SK-N-SH treated with all-trans-retinoic acid at 6 μM for 48 hours (cell line): ENCODE results near the gene ZNF689.

ENCODE experiments used
- ATAC-seq: fragments of 200-7000 bp; cut with Tn5 transposase; 3 replicates; pipeline ENCODE4 v1.9.1; 2020; ENCODE audit warnings: mild to moderate bottlenecking, moderate library complexity
- ARNTL ChIP-seq: fragments of 450-650 bp; formaldehyde crosslinking; IDR thresholded peaks from 2 replicates; pipeline ENCODE4 v1.5.0; 2020; ENCODE audit warnings: low read depth, mild to moderate bottlenecking, moderate library complexity, borderline replicate concordance
- BACH2 ChIP-seq: fragments of 250-450 bp; sonication (Bioruptor Pico); IDR thresholded peaks from 2 replicates; pipeline ENCODE4 v1.9.0; 2021; ENCODE audit warnings: mild to moderate bottlenecking, borderline replicate concordance
- CSDC2 ChIP-seq: fragments of 250-450 bp; sonication (Bioruptor Pico); IDR thresholded peaks from 2 replicates; pipeline ENCODE4 v1.5.0; 2020; ENCODE audit warnings: mild to moderate bottlenecking, moderate library complexity
- ESRRG ChIP-seq: fragments of 250-450 bp; sonication (Bioruptor Pico); IDR thresholded peaks from 2 replicates; pipeline ENCODE4 v1.6.1; 2021; ENCODE audit warnings: mild to moderate bottlenecking
- GLIS3 ChIP-seq: fragments of 250-450 bp; sonication (Bioruptor Pico); IDR thresholded peaks from 2 replicates; pipeline ENCODE4 v1.5.0; 2020; ENCODE audit warnings: mild to moderate bottlenecking, moderate library complexity
- OSR1 ChIP-seq: fragments of 250-450 bp; sonication (Bioruptor Pico); IDR thresholded peaks from 2 replicates; pipeline ENCODE4 v1.8.0; 2022; ENCODE audit warnings: moderate library complexity, mild to moderate bottlenecking, inconsistent platforms
- PPARA ChIP-seq: fragments of 250-450 bp; sonication (Bioruptor Pico); IDR thresholded peaks from 2 replicates; pipeline ENCODE4 v1.5.0; 2020; ENCODE audit warnings: mild to moderate bottlenecking, borderline replicate concordance
- RARB ChIP-seq: fragments of 250-450 bp; sonication (Bioruptor Pico); IDR thresholded peaks from 2 replicates; pipeline ENCODE4 v1.8.0; 2021; ENCODE audit warnings: mild to moderate bottlenecking, moderate library complexity
- SNAI2 ChIP-seq: fragments of 250-450 bp; sonication (Bioruptor Pico); IDR thresholded peaks from 2 replicates; pipeline ENCODE4 v1.5.0; 2020; ENCODE audit warnings: mild to moderate bottlenecking, moderate library complexity
- TCF4 ChIP-seq: fragments of 250-450 bp; sonication (Bioruptor Pico); IDR thresholded peaks from 2 replicates; pipeline ENCODE4 v1.8.0; 2021; ENCODE audit warnings: mild to moderate bottlenecking, moderate library complexity, borderline replicate concordance
- TOX ChIP-seq: fragments of 250-450 bp; sonication (Bioruptor Pico); IDR thresholded peaks from 2 replicates; pipeline ENCODE4 v1.8.0; 2021; ENCODE audit warnings: mild to moderate bottlenecking, moderate library complexity, borderline replicate concordance
- TSHZ2 ChIP-seq: fragments of 250-450 bp; sonication (Bioruptor Pico); IDR thresholded peaks from 2 replicates; pipeline ENCODE4 v1.5.0; 2020; ENCODE audit warnings: mild to moderate bottlenecking, moderate library complexity
- ZC3H10 ChIP-seq: fragments of 250-450 bp; sonication (Bioruptor Pico); IDR thresholded peaks from 2 replicates; pipeline ENCODE4 v1.5.1; 2021; ENCODE audit warnings: mild to moderate bottlenecking, moderate library complexity
- ZFP3 ChIP-seq: fragments of 250-450 bp; sonication (Bioruptor Pico); IDR thresholded peaks from 2 replicates; pipeline ENCODE4 v1.5.0; 2020; ENCODE audit warnings: mild to moderate bottlenecking, moderate library complexity
- ZFP30 ChIP-seq: fragments of 450-650 bp; formaldehyde crosslinking; IDR thresholded peaks from 2 replicates; pipeline ENCODE4 v1.5.0; 2022; ENCODE audit warnings: mild to moderate bottlenecking, moderate library complexity
- ZNF565 ChIP-seq: fragments of 450-650 bp; formaldehyde crosslinking; conservative IDR thresholded peaks from 2 replicates; pipeline ENCODE4 v1.5.0; 2020; ENCODE audit warnings: low read depth, mild to moderate bottlenecking, moderate library complexity
- ZNF70 ChIP-seq: fragments of 450-650 bp; formaldehyde crosslinking; IDR thresholded peaks from 2 replicates; pipeline ENCODE4 v1.5.0; 2020; ENCODE audit warnings: mild to moderate bottlenecking, moderate library complexity
- ZNF8 ChIP-seq: fragments of 450-650 bp; formaldehyde crosslinking; IDR thresholded peaks from 2 replicates; pipeline ENCODE4 v1.5.0; 2020; ENCODE audit warnings: mild to moderate bottlenecking, moderate library complexity
- TF ChIP-seq, protein P1 (sequence below): fragments of 250-450 bp; sonication (Bioruptor Pico); IDR thresholded peaks from 2 replicates; pipeline ENCODE4 v1.5.1; 2021; ENCODE audit warnings: mild to moderate bottlenecking, moderate library complexity
- TF ChIP-seq, protein P2 (sequence below): fragments of 250-450 bp; sonication (Bioruptor Pico); IDR thresholded peaks from 2 replicates; pipeline ENCODE4 v1.5.1; 2020; ENCODE audit warnings: low read depth, mild to moderate bottlenecking, moderate library complexity
- TF ChIP-seq, protein P3 (sequence below): fragments of 250-450 bp; sonication (Bioruptor Pico); IDR thresholded peaks from 2 replicates; pipeline ENCODE4 v1.8.0; 2020; ENCODE audit warnings: mild to moderate bottlenecking, moderate library complexity, borderline replicate concordance
- TF ChIP-seq, protein P4 (sequence below): fragments of 250-450 bp; sonication (Bioruptor Pico); IDR thresholded peaks from 2 replicates; pipeline ENCODE4 v1.8.0; 2021; ENCODE audit warnings: low read depth, mild to moderate bottlenecking, moderate library complexity, borderline replicate concordance

ZNF689 gene

GRCh38 chr16:30615358-30616091 lies 5.3 kb upstream of the ZNF689 start:
- no peak for TF ChIP-seq OSR1
- TF ChIP-seq, protein P1, sequence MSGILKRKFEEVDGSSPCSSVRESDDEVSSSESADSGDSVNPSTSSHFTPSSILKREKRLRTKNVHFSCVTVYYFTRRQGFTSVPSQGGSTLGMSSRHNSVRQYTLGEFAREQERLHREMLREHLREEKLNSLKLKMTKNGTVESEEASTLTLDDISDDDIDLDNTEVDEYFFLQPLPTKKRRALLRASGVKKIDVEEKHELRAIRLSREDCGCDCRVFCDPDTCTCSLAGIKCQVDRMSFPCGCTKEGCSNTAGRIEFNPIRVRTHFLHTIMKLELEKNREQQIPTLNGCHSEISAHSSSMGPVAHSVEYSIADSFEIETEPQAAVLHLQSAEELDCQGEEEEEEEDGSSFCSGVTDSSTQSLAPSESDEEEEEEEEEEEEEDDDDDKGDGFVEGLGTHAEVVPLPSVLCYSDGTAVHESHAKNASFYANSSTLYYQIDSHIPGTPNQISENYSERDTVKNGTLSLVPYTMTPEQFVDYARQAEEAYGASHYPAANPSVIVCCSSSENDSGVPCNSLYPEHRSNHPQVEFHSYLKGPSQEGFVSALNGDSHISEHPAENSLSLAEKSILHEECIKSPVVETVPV (CRISPR knock-in tag), result no peak
- no peak for TF ChIP-seq ESRRG
- TF ChIP-seq CSDC2, result no peak
- no peak for TF ChIP-seq ARNTL (CRISPR knock-in tag)
- TF ChIP-seq TOX (CRISPR knock-in tag), result no peak
- TF ChIP-seq, protein P2, sequence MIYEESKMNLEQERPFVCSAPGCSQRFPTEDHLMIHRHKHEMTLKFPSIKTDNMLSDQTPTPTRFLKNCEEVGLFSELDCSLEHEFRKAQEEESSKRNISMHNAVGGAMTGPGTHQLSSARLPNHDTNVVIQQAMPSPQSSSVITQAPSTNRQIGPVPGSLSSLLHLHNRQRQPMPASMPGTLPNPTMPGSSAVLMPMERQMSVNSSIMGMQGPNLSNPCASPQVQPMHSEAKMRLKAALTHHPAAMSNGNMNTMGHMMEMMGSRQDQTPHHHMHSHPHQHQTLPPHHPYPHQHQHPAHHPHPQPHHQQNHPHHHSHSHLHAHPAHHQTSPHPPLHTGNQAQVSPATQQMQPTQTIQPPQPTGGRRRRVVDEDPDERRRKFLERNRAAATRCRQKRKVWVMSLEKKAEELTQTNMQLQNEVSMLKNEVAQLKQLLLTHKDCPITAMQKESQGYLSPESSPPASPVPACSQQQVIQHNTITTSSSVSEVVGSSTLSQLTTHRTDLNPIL (CRISPR knock-in tag), result no peak
- no peak for TF ChIP-seq ZNF8 (CRISPR knock-in tag)
- no peak for TF ChIP-seq PPARA (CRISPR knock-in tag)
- TF ChIP-seq ZNF70, result no peak
- no peak for TF ChIP-seq GLIS3 (CRISPR knock-in tag)
- TF ChIP-seq, protein P3, sequence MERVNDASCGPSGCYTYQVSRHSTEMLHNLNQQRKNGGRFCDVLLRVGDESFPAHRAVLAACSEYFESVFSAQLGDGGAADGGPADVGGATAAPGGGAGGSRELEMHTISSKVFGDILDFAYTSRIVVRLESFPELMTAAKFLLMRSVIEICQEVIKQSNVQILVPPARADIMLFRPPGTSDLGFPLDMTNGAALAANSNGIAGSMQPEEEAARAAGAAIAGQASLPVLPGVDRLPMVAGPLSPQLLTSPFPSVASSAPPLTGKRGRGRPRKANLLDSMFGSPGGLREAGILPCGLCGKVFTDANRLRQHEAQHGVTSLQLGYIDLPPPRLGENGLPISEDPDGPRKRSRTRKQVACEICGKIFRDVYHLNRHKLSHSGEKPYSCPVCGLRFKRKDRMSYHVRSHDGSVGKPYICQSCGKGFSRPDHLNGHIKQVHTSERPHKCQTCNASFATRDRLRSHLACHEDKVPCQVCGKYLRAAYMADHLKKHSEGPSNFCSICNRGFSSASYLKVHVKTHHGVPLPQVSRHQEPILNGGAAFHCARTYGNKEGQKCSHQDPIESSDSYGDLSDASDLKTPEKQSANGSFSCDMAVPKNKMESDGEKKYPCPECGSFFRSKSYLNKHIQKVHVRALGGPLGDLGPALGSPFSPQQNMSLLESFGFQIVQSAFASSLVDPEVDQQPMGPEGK, result no peak
- TF ChIP-seq BACH2, result no peak
- TF ChIP-seq TCF4 (CRISPR knock-in tag), result no peak
- no peak for TF ChIP-seq SNAI2 (CRISPR knock-in tag)
- no peak for TF ChIP-seq RARB (CRISPR knock-in tag)
- TF ChIP-seq ZC3H10, result no peak
- peak; percentile 77 for ATAC-seq

GRCh38 chr16:30609002-30609925 lies 925 bp downstream of the ZNF689 start:
- ATAC-seq, result peak; percentile 75
- no peak for TF ChIP-seq ZNF565 (CRISPR knock-in tag)
- TF ChIP-seq CSDC2, result no peak
- no peak for TF ChIP-seq SNAI2 (CRISPR knock-in tag)
- no peak for TF ChIP-seq BACH2
- no peak for TF ChIP-seq ZFP30 (CRISPR knock-in tag)
- TF ChIP-seq TCF4 (CRISPR knock-in tag), result no peak
- TF ChIP-seq ZC3H10, result no peak
- TF ChIP-seq, protein P4, sequence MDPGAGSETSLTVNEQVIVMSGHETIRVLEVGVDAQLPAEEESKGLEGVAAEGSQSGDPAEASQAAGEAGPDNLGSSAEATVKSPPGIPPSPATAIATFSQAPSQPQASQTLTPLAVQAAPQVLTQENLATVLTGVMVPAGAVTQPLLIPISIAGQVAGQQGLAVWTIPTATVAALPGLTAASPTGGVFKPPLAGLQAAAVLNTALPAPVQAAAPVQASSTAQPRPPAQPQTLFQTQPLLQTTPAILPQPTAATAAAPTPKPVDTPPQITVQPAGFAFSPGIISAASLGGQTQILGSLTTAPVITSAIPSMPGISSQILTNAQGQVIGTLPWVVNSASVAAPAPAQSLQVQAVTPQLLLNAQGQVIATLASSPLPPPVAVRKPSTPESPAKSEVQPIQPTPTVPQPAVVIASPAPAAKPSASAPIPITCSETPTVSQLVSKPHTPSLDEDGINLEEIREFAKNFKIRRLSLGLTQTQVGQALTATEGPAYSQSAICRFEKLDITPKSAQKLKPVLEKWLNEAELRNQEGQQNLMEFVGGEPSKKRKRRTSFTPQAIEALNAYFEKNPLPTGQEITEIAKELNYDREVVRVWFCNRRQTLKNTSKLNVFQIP (CRISPR knock-in tag), result no peak
- no peak for TF ChIP-seq ZFP3 (CRISPR knock-in tag)
- TF ChIP-seq ZNF70, result no peak
- no peak for TF ChIP-seq OSR1
- no peak for TF ChIP-seq ZNF8 (CRISPR knock-in tag)
- TF ChIP-seq PPARA (CRISPR knock-in tag), result no peak
- TF ChIP-seq TSHZ2 (CRISPR knock-in tag), result no peak
- TF ChIP-seq, all 23 proteins: peak for 0
